GM21360 (cell line): ENCODE data around the gene ACTL7B.
A peak's percentile ranks its signal among the peaks of the same experiment; 100 is the strongest.
"Not testable (repeated sequence)": the region's sequence is repeated elsewhere in the genome, so short reads cannot be mapped to it uniquely, and the experiment has no call there.

Source experiments
- ATAC-seq: cut with Tn5 transposase; IDR thresholded peaks from one replicate; pipeline ENCODE4 v1.9.1; 2021; ENCODE audit warnings: mild to moderate bottlenecking, moderate library complexity; ENCODE audit not compliant: unreplicated experiment

The ACTL7B gene, protein sequence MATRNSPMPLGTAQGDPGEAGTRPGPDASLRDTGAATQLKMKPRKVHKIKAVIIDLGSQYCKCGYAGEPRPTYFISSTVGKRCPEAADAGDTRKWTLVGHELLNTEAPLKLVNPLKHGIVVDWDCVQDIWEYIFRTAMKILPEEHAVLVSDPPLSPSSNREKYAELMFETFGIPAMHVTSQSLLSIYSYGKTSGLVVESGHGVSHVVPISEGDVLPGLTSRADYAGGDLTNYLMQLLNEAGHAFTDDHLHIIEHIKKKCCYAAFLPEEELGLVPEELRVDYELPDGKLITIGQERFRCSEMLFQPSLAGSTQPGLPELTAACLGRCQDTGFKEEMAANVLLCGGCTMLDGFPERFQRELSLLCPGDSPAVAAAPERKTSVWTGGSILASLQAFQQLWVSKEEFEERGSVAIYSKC

DNA sequence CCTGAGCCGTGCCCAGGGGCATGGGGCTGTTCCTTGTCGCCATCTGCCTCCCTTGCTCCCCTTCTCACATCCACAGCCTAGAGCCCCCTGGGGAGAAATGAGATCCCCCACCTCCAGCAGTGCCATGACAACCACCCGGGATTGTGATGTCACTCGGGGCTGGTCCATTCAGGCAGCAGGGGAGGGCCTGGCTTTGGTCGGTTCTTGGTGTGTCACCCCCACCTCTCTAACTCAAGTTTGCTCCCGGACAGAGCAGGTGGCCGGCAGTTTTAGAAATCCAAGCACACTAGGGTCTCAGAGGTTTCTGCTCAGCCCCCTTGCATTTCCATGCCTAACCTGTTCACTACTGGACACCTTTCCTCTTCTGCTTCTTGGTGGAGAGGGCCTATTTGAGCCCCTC lies at the start of gene ACTL7B:
Gene ACTL7B, minus strand, starts transcription at position 99 of the 400 bp plus-strand sequence. Its CDS starts 56 bp downstream, at position 43.
- no peak for ATAC-seq

DNA sequence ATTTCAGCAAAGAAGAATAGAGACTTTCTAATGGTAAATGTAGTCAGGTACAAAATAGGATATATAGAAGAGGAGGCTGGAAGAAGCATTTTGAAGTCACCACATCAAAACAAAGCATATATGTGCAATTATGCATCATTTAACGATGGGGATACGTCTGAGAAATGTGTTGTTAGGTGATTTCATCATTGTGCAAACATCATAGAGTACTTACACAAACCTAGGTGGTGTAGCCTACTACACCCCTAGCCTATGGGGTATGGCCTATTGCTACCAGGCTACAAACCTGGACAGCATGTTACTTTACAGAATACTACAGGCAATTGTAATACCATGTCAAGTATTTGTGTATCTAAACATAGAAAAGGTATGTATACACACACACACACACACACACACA lies 49.7 kb upstream of the ACTL7B start:
- ATAC-seq, result no peak

DNA sequence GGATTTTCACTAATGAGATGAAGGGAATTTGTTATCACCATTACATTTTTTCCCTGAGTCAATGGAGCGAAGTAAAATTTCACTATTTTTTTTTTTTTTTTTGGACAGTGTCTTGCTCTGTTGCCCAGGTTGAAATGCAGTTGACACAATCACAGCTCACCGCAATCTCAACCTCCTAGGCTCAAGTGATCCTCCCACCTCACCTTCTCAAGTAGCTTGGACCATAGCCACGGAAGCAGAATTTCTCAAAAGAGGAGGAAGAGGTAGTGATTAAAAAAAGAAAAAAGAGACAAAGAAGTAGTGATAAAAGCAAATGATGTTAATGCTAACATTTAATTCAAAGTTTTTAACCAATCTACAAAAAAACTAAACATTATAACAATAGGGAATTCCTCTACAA lies 48.4 kb upstream of the ACTL7B start:
- no peak for ATAC-seq

DNA sequence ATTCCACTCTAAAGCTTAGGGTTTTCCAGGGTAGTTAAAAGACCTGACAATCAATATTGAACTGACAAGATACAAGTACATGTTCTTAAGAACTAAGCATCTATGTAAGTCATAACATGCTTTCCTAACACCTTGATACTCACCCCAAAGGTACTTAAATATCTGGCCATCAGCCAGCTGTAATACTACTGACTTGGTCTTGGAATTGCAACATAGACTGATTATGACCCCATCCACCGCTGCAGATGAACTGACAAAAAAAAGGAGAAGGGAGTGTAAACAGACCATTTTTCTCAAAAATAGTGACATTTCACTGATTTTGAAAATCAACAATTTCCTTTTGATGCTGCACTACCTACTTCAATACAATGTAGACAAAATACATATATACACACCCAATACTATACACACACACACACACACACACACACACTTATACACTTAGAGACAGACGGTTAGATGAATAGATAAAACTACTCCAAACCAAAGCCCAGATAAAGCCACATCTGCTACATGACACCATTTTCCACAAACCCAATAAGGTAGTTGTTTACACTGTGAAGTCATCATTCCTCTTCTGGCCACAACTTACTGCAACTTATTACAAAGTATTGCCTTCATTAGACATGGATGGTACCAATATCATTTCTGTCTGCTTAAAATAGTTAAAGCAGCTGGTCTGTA lies 47.8 kb upstream of the ACTL7B start:
- no peak for ATAC-seq

DNA sequence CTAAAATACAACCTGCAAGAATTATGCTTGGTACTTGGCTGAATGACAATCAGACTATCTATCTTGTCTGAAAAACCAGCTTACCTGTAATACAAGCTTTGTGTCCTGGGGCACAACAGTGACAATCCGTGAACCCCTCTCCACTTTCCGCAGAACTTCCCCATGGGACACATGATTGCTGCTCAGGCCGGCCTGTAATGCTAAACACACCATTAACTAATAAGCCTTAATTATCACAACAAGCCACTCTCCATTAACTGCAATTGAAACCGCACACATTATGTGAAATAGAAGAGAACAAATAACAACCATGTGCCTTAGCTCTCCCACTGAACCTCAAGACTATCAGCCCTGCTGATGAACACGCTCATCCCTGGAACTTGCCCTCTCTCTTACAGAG lies 44.4 kb upstream of the ACTL7B start:
- no peak for ATAC-seq

DNA sequence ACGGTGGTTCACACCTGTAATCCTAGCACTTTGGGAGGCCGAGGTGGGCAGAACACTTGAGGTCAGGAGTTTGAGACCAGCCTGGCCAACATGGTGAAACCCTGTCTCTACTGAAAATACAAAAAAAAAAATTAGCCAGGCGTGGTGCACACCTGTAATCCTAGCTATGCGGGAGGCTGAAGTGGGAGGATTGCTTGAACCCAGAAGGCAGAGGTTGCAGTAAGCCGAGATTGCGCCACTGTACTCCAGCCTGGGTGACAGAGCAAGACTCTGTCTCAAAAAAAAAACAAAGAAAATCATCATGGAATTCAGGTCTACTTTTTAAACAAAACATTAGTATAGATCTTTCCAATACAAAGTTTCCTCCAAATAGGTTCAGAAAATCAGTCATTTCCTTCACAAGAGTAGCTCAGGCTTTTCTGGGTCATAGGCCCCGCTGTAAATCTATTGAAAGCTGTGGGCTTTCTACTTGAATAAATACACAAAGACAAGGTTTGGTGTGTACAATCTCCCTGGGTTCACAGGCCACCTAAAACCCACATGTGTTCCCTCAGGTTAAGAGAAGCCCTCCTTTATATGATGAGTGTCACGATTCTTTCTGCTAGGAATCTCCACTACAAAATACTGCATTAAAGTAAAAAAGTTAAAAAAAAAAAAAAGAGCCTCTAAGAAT lies 43.4 kb upstream of the ACTL7B start:
- not testable (repeated sequence) for ATAC-seq

DNA sequence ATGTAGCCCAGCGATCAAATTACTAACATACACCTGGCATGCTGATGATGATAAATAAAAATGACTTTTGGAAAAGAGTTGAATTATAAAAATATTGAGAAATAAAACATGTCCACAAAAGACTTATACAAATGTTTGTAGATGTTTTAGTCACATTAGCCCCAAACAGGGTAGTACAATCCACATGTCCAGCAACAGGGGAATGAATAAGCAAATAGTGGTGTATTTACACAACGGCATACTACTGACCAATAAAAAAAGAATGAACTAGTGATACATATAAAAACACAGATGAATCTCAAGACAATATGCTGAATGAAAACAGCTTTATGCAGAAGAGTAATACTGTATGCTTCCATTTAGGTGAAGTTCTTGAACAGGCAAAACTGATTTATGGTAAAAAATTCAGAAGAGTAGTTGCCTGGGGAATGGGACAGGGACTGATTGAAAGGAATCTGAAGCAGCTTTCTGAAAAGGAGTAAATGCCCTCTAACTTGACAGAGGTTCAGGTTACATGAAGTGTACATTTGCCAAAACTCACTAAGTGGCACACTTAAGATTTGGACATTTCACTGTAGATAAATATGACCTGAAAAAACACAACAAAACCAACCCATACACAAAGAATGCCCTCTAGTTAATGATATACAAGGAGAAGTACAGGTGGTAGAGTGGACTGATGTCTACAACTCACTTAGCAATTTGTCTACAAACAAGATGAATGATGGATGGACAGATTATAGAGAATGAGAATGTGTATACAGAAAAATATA lies 41.7 kb upstream of the ACTL7B start:
- ATAC-seq, result no peak

DNA sequence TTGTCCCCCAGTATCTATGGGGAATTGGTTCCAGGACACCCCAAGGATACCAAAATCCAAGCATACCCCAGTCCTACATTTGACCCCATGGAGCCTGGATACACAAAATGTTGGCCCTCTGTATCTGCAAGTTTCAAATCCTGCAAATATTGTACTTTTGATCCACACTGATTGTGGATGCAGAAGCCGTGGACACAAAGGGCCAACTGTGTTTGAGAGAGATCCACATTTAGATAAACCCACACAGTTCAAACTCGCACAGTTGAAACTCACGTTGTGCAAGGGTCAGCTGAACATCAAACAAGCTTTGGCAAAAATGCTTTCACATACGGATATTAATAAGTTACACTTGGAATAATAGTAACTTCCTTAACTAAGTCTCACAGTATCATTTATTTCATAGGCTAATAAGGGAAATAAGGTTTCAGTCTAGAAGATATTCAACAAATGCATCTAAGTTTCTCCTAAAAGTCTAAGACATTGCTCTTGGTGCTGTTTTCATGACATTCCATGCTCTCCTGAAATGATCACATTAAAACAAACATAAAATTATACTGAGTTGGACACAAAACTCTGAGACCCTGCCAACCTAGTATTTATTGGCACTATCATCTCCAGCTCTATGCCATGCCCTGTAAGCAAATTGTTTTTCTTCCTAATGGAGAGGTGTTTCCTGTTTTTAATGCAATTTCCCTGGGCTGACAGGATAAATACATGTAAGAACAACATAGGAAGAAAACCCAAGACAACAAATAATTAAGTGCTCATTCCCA lies 38.6 kb upstream of the ACTL7B start:
- no peak for ATAC-seq

DNA sequence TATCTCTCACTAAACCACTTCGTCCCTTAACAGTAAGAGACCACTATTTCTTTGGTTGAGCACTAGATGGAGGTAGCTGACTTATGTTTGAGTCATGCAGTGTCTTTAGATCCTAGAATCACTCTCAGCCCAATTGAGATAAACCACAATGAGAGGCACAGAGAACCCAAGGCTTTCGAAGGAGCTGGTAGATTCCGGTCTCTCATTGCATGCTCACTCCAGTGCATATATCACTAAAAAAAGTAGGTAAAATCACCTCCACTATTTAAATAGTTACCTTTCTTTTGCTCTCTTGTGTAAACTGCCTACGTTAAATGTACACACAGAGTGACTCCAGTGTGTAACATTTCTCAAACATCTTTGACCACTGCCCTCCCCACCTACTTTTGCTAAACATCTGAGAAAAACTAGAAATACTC lies 33.9 kb upstream of the ACTL7B start:
- ATAC-seq, result no peak

DNA sequence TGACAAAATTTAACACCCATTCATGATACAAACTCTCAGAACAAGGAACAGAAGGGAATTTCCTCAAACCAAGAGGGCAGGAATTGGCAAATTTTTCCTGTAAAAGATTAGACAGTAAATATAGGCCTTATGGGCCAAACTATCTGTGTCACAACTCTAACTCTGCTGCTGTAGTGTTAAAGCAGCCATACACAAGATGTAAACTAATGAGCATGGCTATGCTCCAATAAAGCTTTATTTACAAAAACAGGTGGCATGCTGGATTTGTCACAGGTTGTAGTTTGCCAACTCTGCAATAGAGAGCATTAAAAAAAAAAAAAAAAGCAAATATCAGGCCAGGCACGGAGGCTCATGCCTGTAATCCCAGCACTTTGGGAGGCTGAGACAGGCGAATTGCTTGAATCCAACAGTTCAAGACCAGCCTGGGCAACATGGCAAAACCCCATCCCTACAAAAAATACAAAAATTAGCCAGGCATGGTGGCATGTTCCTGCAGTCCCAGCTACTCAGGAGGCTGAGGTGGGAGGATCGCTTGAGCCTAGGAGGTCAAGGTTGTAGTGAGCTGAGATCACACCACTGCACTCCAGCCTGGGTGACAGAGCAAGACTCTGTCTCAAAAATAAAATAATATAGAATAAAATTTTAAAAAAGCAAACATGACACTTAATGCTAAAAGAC lies 30.9 kb upstream of the ACTL7B start:
- not testable (repeated sequence) for ATAC-seq

DNA sequence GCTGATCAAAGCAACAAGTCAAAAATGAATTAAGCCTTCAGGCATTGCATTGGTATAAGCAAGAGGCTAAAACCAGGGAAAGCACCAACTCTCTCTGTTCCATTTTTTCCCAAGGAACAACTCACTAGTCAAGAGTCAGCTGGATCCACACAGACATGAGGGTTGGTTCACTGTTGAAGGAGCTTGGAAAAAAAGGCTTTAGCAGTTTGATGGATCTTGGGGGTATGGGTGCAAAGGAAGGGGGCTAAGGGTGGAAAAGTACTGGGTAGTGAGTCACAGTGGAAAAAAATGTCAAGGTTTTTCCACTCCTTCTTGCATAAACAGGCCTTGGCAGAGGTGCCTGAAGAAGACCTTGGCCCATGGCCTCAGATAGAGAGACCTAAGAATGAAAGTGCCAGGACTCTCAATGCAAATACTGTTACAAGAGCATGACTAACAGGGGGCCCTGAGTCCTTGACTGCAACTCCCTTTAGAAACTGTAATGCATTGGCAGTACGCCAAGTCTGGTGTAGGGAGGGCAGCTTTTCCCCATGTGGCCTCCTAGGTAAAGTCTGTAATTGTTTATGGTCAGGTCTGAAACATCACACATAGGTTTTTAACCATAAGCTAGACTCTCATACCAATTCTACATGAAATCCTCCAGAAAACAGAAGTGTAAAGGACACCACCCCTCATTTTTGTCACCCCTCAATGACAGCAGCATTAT lies 30.0 kb upstream of the ACTL7B start:
- peak; percentile 99 for ATAC-seq

DNA sequence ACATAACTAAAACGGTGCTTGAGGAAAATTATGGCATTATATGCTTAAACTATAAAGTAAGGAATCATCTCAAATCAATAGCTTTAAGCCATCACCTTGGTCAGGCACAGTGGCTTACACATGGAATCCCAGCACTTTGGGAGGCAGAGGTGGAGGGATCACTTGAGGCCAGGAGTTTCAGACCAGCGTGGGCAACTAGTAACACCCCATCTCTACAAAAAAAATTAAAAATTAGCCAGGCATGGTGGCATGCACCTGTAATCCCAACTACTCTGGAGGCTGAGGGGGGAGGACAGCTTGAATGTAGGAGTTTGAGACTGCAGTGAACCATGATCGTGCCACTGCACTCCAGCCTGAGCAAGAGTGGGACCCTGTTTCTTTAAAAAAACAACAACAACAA lies 28.9 kb upstream of the ACTL7B start:
- no peak for ATAC-seq

DNA sequence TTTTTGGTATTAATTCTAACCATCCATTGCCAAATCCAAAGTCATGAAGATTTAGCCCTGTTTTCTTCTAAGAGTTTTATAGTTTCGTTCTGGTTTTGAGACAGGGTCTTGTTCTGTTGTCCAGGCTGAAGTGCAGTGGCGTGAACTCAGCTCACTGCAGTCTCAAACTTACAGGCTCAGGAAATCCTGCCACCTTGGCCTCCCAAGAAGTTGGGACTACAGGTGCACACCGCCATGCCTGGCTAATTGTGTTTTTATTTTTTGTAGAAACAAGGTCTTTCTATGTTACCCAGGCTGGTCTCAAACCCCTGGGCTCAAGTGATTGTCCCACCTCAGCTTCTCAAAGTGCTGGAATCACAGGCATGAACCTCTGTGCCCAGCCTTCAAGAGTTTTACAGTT lies 27.3 kb upstream of the ACTL7B start:
- no peak for ATAC-seq

DNA sequence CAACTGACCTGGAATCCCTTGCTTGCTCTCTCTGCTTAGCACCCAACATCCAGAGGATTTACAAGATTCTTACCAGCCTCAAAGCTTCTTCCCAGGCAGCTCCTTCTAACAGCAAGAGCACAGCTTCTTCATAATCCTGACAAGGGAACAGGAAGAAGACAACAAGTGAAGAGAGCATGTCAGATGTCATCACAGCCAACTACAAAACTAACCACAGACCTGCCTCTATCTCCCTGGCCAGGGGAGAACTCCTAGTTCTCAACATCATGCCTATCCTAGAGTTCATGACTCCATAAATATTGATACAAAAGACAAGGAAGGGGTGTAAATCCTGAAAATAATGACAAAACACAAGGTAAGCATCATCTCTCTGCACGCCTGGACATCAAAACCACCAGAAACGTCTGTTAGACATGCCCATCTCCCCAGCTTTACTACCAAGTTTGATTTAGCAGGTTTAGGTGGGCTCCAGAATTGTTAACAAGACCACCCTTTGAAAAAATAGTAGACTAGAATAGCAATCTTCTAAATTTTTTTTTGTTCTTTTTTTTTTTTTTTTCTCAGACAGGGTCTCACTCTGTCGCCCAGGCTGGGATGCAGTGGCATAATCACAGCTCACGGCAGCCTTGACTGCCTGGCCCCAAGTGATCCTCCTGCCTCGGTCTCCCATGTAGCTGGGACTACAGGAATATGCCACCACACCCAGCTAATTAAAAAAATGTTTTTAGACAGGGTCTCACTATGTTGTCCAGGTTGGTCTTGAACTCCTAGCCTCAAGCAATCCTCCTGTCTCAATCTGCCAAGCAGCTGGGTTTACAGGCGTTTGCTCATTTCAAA lies 26.5 kb upstream of the ACTL7B start:
- ATAC-seq, result no peak

DNA sequence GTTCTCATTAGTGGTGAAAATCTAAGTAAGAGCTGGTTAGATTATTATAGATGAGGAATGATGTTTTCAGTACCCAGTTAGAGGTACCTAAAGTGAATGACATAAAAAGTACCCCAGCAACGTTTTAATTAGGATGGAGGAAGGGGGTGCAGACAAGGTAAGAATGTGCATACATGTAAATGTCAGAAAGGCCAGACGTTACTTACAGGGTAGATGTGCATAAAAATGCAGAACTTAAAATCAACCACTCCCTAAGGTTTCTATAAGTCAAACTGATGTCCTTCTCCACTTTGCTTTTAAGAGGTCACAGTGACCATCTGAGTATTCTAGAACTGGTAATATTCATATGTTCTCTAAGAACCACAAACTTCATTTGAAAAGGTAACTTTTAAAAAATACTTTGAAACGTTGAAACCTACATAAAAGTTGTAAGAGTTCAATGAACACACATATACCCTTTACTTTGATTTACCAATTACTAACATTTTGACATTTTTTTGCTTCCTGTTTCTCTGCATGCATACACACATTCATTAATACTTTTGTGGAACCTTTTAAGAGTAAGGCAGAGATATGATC lies 25.0 kb upstream of the ACTL7B start:
- no peak for ATAC-seq

DNA sequence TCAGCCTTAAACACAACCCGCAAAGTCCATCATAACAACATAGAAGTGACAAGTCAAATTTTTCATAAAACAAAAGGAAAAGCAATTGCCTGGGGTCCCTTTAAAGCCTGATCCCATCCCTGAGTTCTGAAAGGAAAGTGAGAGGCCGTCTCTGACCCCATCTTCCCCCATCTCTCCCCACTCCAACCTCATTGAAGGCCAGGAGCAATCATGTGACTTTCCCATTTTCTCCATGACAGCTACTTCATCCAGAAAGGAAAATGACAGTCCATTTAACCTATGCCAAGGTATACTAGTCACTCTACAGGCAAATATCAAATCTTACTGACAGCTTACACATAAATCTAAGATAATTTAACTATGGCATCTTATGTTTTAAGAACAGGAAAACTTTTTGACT lies 21.7 kb upstream of the ACTL7B start:
- no peak for ATAC-seq

DNA sequence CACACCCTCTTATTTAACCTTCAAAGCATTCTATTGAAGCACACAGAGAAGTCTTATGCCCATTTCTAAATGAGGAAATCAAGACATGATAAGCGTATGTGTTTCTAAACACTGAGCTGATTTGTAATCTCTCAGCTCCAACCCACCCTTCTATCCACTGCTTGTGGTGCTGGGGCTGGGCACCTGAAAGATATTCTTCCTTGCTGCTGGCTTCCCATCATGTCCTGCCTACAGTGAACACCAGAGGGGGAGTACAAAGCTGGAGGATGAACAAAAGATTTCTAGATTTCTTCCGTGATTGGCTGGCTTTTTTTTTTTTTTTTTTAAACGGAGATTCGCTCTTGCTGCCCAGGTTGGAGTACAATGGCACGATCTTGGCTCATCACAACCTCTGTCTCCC lies 20.6 kb upstream of the ACTL7B start:
- no peak for ATAC-seq
